ENCODE data around the gene GPS2. TPM values are rescaled to one million over a fixed set of nuclear protein-coding genes. Genes with fewer than 3 reads are reported as not detected.

GPS2 gene
- total and polyA plus RNA-seq, 5 donors from 2014 or later, result 79.3 to 129 (median 103) TPM

- H3K36me3 ChIP-seq (ENCODE audit: control insufficient read depth, insufficient read depth, low read length), result no peaks in the 10 kb centered on the region
- H3K9me3 ChIP-seq (ENCODE audit: control insufficient read depth in 2 of 2, low read length in 2 of 2), result no peaks in the 10 kb centered on the region
- no peak for DNase-seq
- Mint-ChIP-seq H3K9me3 (peaks cover 0 to 1% (median 0%) of the 10 kb centered on the region in 7 donors), H3K4me1 (peaks cover 0 to 24% (median 7%) of the 10 kb centered on the region in 4 donors), H3K27ac (no peak overlapping the region), H3K36me3 (no peaks in the 10 kb centered on the region), H3K4me3 (no peak overlapping the region), H3K27me3 (peaks cover 56% of the 10 kb centered on the region)
- ATAC-seq (ENCODE audit: low read depth in 2 of 2), result no peak
- H3K4me1 ChIP-seq (ENCODE audit: control insufficient read depth, insufficient read depth, low read length, poor library complexity, severe bottlenecking), result peaks cover 19% of the 10 kb centered on the region
- H3K27ac ChIP-seq (ENCODE audit: insufficient read depth, low read length, poor library complexity, severe bottlenecking), result no peak overlapping the region
- no peak overlapping the region for H3K4me3 ChIP-seq (ENCODE audit: low read depth, low read length)
- peaks cover 2% of the 10 kb centered on the region for H3K27me3 ChIP-seq (ENCODE audit: control insufficient read depth, insufficient read depth, low read length)
Measured at GRCh38 chr17:7285679-7286078, 29.5 kb downstream of the GPS2 start.

DNA sequence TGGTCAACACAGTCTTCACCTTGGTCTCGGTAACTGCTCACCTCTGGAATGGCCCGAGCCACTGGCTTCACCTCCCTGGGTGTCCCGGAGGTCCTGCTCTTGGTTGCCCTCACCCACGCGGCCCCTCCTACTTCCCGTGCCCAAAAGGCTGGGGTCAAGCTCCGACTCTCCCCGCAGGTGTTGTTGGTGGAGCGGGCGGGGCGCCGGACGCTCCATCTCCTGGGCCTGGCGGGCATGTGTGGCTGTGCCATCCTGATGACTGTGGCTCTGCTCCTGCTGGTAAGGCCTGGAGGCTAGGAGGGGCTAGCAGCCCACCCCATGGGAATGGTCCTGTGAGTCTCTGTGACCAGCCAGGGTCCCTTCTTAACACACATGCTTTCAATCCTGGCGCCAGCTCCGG, 30.2 kb downstream of the GPS2 start:
- peaks cover 0 to 30% (median 11%) of the 10 kb centered on the region in 4 donors for H3K4me1 Mint-ChIP-seq
- H3K36me3 Mint-ChIP-seq, result no peaks in the 10 kb centered on the region
- Histone ChIP-seq H3K4me3 (ENCODE audit: low read depth, low read length) (no peak overlapping the region), H3K4me1 (ENCODE audit: control insufficient read depth, insufficient read depth, low read length, poor library complexity, severe bottlenecking) (peaks cover 21% of the 10 kb centered on the region), H3K9me3 (ENCODE audit: control insufficient read depth in 2 of 2, low read length in 2 of 2) (no peaks in the 10 kb centered on the region), H3K27ac (ENCODE audit: insufficient read depth, low read length, poor library complexity, severe bottlenecking) (no peak overlapping the region), H3K36me3 (ENCODE audit: control insufficient read depth, insufficient read depth, low read length) (no peaks in the 10 kb centered on the region), H3K27me3 (ENCODE audit: control insufficient read depth, insufficient read depth, low read length) (peaks cover 2% of the 10 kb centered on the region)
- peaks cover 0 to 1% (median 0%) of the 10 kb centered on the region in 7 donors for H3K9me3 Mint-ChIP-seq
- no peak overlapping the region for H3K4me3 Mint-ChIP-seq
- H3K27ac Mint-ChIP-seq, result no peak overlapping the region
- DNase-seq, result no peak
- H3K27me3 Mint-ChIP-seq, result peaks cover 63% of the 10 kb centered on the region
- ATAC-seq (ENCODE audit: low read depth in 2 of 2), result no peak

GRCh38 chr17:7283471-7284216, 31.5 kb downstream of the GPS2 start:
- Histone ChIP-seq H3K36me3 (ENCODE audit: control insufficient read depth, insufficient read depth, low read length) (no peaks in the 10 kb centered on the region), H3K27ac (ENCODE audit: insufficient read depth, low read length, poor library complexity, severe bottlenecking) (no peak overlapping the region), H3K27me3 (ENCODE audit: control insufficient read depth, insufficient read depth, low read length) (peaks cover 2% of the 10 kb centered on the region), H3K9me3 (ENCODE audit: control insufficient read depth in 2 of 2, low read length in 2 of 2) (no peaks in the 10 kb centered on the region), H3K4me1 (ENCODE audit: control insufficient read depth, insufficient read depth, low read length, poor library complexity, severe bottlenecking) (peaks cover 21% of the 10 kb centered on the region), H3K4me3 (ENCODE audit: low read depth, low read length) (no peak overlapping the region)
- Mint-ChIP-seq H3K27me3 (peaks cover 63% of the 10 kb centered on the region), H3K27ac (no peak overlapping the region), H3K36me3 (no peaks in the 10 kb centered on the region), H3K9me3 (peaks cover 0 to 1% (median 0%) of the 10 kb centered on the region in 7 donors), H3K4me1 (peaks cover 0 to 31% (median 12%) of the 10 kb centered on the region in 4 donors), H3K4me3 (peak overlapping the region in 1 of 4 donors; percentile 59)
- DNase-seq (no peak), ATAC-seq (ENCODE audit: low read depth in 2 of 2) (no peak)

DNA sequence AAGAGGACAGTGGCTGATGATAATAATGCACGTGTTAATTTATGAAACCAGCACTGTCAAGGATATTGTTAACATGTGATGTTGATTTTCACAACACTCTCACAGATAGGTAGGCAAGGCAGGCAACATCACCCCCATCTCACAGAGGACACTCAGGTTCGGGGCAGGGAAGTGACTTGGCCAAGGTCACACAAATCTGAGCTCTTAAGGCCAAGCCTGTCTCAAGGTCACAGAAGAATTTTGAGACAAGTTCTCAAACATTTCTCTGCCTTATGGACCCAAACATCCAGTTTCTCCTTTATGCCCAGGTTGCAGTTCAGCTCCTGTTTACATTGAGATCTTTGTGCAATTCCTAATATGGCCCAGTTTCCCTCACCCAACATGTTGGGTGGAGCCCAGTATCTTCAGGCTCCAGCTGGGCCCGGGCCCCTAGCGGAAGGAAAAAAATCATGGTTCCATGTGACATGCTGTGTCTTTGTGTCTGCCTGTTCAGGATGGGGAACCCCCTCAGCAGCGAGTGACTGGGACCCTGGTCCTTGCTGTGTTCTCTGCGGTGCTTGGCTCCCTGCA, 32.3 kb downstream of the GPS2 start:
- Histone ChIP-seq H3K4me3 (ENCODE audit: low read depth, low read length) (no peak overlapping the region), H3K27ac (ENCODE audit: insufficient read depth, low read length, poor library complexity, severe bottlenecking) (no peak overlapping the region), H3K27me3 (ENCODE audit: control insufficient read depth, insufficient read depth, low read length) (peaks cover 2% of the 10 kb centered on the region), H3K4me1 (ENCODE audit: control insufficient read depth, insufficient read depth, low read length, poor library complexity, severe bottlenecking) (peaks cover 21% of the 10 kb centered on the region), H3K36me3 (ENCODE audit: control insufficient read depth, insufficient read depth, low read length) (no peaks in the 10 kb centered on the region), H3K9me3 (ENCODE audit: control insufficient read depth in 2 of 2, low read length in 2 of 2) (no peaks in the 10 kb centered on the region)
- DNase-seq (no peak), ATAC-seq (ENCODE audit: low read depth in 2 of 2) (no peak)
- peaks cover 0 to 1% (median 0%) of the 10 kb centered on the region in 7 donors for H3K9me3 Mint-ChIP-seq
- no peak overlapping the region for H3K27ac Mint-ChIP-seq
- peaks cover 0 to 31% (median 12%) of the 10 kb centered on the region in 4 donors for H3K4me1 Mint-ChIP-seq
- H3K27me3 Mint-ChIP-seq, result peaks cover 55% of the 10 kb centered on the region
- no peaks in the 10 kb centered on the region for H3K36me3 Mint-ChIP-seq
- peak overlapping the region in 3 of 4 donors; percentile 47 to 59 (median 50) for H3K4me3 Mint-ChIP-seq

DNA sequence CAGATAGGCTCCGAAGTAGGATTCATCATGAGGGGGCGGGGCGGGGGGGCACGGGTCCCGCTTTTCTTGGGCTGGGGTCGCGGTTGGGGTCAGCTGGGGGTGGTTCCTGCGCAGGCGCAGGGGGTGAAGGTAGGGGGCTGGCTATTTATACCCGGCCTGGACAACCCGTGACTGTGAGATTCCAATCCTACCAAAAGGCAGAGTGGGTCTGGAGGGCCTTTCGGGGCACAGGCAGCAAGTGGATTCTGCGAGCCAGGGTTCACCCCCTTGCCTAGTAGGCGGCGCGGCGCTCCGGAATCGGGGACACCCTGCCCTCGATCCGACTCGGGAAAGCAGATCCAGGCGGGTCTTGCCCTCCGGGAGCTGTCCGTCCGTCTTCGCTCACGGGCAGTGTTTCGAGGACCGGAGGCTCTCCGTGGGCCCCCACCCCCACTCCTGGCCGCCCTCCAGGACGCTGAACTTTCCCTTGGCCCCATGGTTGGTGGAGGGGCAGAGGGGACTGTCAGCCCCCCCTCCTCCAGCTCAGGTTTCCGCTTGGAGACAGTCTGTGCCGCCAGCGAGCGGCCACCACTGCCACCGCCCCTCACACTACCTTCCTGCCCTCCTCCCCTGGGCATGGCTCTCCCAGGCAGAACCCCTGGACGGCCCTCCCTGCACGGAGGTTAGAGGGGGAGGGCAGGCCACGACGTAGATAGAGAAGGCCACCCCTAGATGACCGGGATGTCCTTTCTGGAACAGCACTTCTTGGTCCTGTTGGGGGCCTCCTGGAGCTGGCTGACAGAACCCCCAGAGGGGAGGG, 33.0 kb downstream of the GPS2 start:
- no peak for DNase-seq

GRCh38 chr17:7281074-7281952, 33.8 kb downstream of the GPS2 start, which contains the start of gene SLC2A4:
Gene SLC2A4 (plus strand): TSS chr17:7281718. CDS start chr17:7281935, 217 bp downstream.
- peak; percentile 46 to 61 for ATAC-seq (ENCODE audit: low read depth in 2 of 2)
- H3K4me3 ChIP-seq (ENCODE audit: low read depth, low read length), result peak within 1 kb of the TSS; percentile 48
- H3K27me3 Mint-ChIP-seq, result peaks cover 51% of the 10 kb centered on the region
- H3K4me3 Mint-ChIP-seq, result peak within 1 kb of the TSS; percentile 82 to 87 (median 86)
- H3K36me3 ChIP-seq (ENCODE audit: control insufficient read depth, insufficient read depth, low read length), result no peaks in the 10 kb centered on the region
- H3K27ac Mint-ChIP-seq, result peak within 1 kb of the TSS in 1 of 3 donors; percentile 73
- H3K27ac ChIP-seq (ENCODE audit: insufficient read depth, low read length, poor library complexity, severe bottlenecking), result no peak within 1 kb of the TSS
- peaks cover 21% of the 10 kb centered on the region for H3K4me1 ChIP-seq (ENCODE audit: control insufficient read depth, insufficient read depth, low read length, poor library complexity, severe bottlenecking)
- H3K9me3 ChIP-seq (ENCODE audit: control insufficient read depth in 2 of 2, low read length in 2 of 2), result no peaks in the 10 kb centered on the region
- peaks cover 0 to under 1% (median 0%) of the 10 kb centered on the region in 7 donors for H3K9me3 Mint-ChIP-seq
- H3K4me1 Mint-ChIP-seq, result peaks cover 0 to 31% (median 12%) of the 10 kb centered on the region in 4 donors
- peaks cover 2% of the 10 kb centered on the region for H3K27me3 ChIP-seq (ENCODE audit: control insufficient read depth, insufficient read depth, low read length)
- DNase-seq, result peak; percentile 60 to 82 (median 71)
- H3K36me3 Mint-ChIP-seq, result no peaks in the 10 kb centered on the region

More for the DNA sequence above, 33.0 kb downstream of the GPS2 start:
- Mint-ChIP-seq H3K36me3 (no peaks in the 10 kb centered on the region), H3K4me1 (peaks cover 0 to 31% (median 12%) of the 10 kb centered on the region in 4 donors), H3K27me3 (peaks cover 53% of the 10 kb centered on the region), H3K9me3 (peaks cover 0 to 1% (median 0%) of the 10 kb centered on the region in 7 donors), H3K27ac (no peak overlapping the region), H3K4me3 (peak overlapping the region; percentile 46 to 85 (median 70))
- Histone ChIP-seq H3K4me3 (ENCODE audit: low read depth, low read length) (no peak overlapping the region), H3K4me1 (ENCODE audit: control insufficient read depth, insufficient read depth, low read length, poor library complexity, severe bottlenecking) (peaks cover 21% of the 10 kb centered on the region), H3K36me3 (ENCODE audit: control insufficient read depth, insufficient read depth, low read length) (no peaks in the 10 kb centered on the region), H3K27ac (ENCODE audit: insufficient read depth, low read length, poor library complexity, severe bottlenecking) (no peak overlapping the region), H3K27me3 (ENCODE audit: control insufficient read depth, insufficient read depth, low read length) (peaks cover 2% of the 10 kb centered on the region), H3K9me3 (ENCODE audit: control insufficient read depth in 2 of 2, low read length in 2 of 2) (no peaks in the 10 kb centered on the region)
- no peak for ATAC-seq (ENCODE audit: low read depth in 2 of 2)
